GM23338 (cell line): ENCODE results near the gene HINT2. TPM values are rescaled to one million over a fixed set of nuclear protein-coding genes. Genes with fewer than 3 reads are reported as not detected.

ENCODE experiments used
- ATAC-seq: fragments of 200-7000 bp; cut with Tn5 transposase; 3 replicates; pipeline ENCODE4 v1.9.1; 2020
- DNase-seq: peaks from one replicate; pipeline ENCODE4 v3.0.0-alpha.2; 2015; ENCODE audit warnings: low spot score
- H2AFZ ChIP-seq: fragments of 200-600 bp; sonication (generic); 2 replicates; pipeline ENCODE4 v1.8.0; 2016; ENCODE audit warnings: antibody characterized with exemption, mild to moderate bottlenecking, moderate library complexity
- H3F3A ChIP-seq: fragments of 200-600 bp; sonication (generic); replicated peaks from 2 replicates; pipeline ENCODE4 v1.8.0; 2017; ENCODE audit warnings: antibody characterized with exemption, mixed run types, low read depth
- H3K27ac ChIP-seq: fragments of 200-600 bp; sonication (generic); 2 replicates; pipeline ENCODE4 v1.6.1; 2016; ENCODE audit warnings: low read depth
- H3K27me3 ChIP-seq: fragments of 200-600 bp; sonication (generic); 2 replicates; pipeline ENCODE4 v1.8.0; 2016; ENCODE audit warnings: mild to moderate bottlenecking, mixed run types, moderate library complexity; ENCODE audit not compliant: insufficient read depth
- H3K36me3 ChIP-seq: fragments of 200-600 bp; sonication (generic); 2 replicates; pipeline ENCODE4 v1.8.0; 2016; ENCODE audit warnings: mild to moderate bottlenecking; ENCODE audit not compliant: insufficient read depth
- H3K4me1 ChIP-seq: fragments of 200-600 bp; sonication (generic); 2 replicates; pipeline ENCODE4 v1.8.0; 2016; ENCODE audit warnings: mild to moderate bottlenecking, moderate library complexity; ENCODE audit not compliant: insufficient read depth
- H3K4me2 ChIP-seq: fragments of 200-600 bp; sonication (generic); 2 replicates; pipeline ENCODE4 v1.7.1; 2017; ENCODE audit warnings: mixed run types
- H3K4me3 ChIP-seq: fragments of 200-600 bp; sonication (generic); 2 replicates; pipeline ENCODE4 v1.6.1; 2016; ENCODE audit warnings: mixed run types
- H3K79me2 ChIP-seq: fragments of 200-600 bp; sonication (generic); replicated peaks from 2 replicates; pipeline ENCODE4 v1.8.0; 2017; ENCODE audit warnings: mild to moderate bottlenecking; ENCODE audit not compliant: insufficient read depth
- H3K9me2 ChIP-seq: fragments of 200-600 bp; sonication (generic); 2 replicates; pipeline ENCODE4 v1.8.0; 2017; ENCODE audit not compliant: insufficient read depth
- H4K20me1 ChIP-seq: fragments of 200-600 bp; sonication (generic); replicated peaks from 2 replicates; pipeline ENCODE4 v1.8.0; 2017; ENCODE audit warnings: mild to moderate bottlenecking; ENCODE audit not compliant: insufficient read depth
- H3K27ac Mint-ChIP-seq: 2 replicates; pipeline ENCODE4 v1.8.0; 2020; ENCODE audit warnings: inconsistent platforms, mild to moderate bottlenecking, moderate library complexity, mixed read lengths
- H3K27me3 Mint-ChIP-seq: 3 replicates; pipeline ENCODE4 v1.8.0; 2022; ENCODE audit warnings: low read depth, mild to moderate bottlenecking, moderate library complexity, mixed read lengths, inconsistent platforms; ENCODE audit not compliant: insufficient read depth, poor library complexity
- H3K36me3 Mint-ChIP-seq: 3 replicates; pipeline ENCODE4 v1.8.0; 2021; ENCODE audit warnings: low read depth, mild to moderate bottlenecking, inconsistent platforms, moderate library complexity, mixed read lengths
- H3K4me1 Mint-ChIP-seq: 3 replicates; pipeline ENCODE4 v1.8.0; 2020; ENCODE audit warnings: mild to moderate bottlenecking, inconsistent platforms, mixed read lengths
- H3K4me3 Mint-ChIP-seq: 3 replicates; pipeline ENCODE4 v1.8.0; 2021; ENCODE audit warnings: moderate library complexity, mild to moderate bottlenecking, inconsistent platforms, mixed read lengths
- H3K9me3 Mint-ChIP-seq: 3 replicates; pipeline ENCODE4 v1.8.0; 2020; ENCODE audit warnings: moderate library complexity, mild to moderate bottlenecking, inconsistent platforms, mixed read lengths
- ETS1 ChIP-seq: IDR thresholded peaks from 2 replicates; pipeline ENCODE4 v1.6.1; 2016; ENCODE audit warnings: antibody characterized with exemption
- NANOG ChIP-seq: IDR thresholded peaks from 2 replicates; pipeline ENCODE4 v1.6.1; 2016; ENCODE audit warnings: antibody characterized with exemption, borderline replicate concordance
- ZNF462 ChIP-seq: fragments of 250-450 bp; sonication (Bioruptor Pico); IDR thresholded peaks from 2 replicates; pipeline ENCODE4 v1.5.0; 2020; ENCODE audit warnings: mild to moderate bottlenecking, moderate library complexity
- polyA plus RNA-seq: library from polyadenylated mRNA; unstranded; fragments of >200 nt; fragmentation: Nextera tagmentation; extraction: Ambion mirVana; gene quantifications from 2 replicates; pipeline ENCODE4 v1.2.1, GENCODE V29; 2016
- total RNA-seq: library from RNA; depleted of rRNA; stranded (reverse); fragments of >200 nt; shearing (Covaris generic); gene quantifications from 2 replicates; pipeline ENCODE4 v1.2.3, GENCODE V29; 2014

The HINT2 gene
- total and polyA plus RNA-seq, 2 experiments from 2014 or later: 20.9 to 69.9 TPM

- no peaks in the 10 kb centered on the region; the same call in 2 of the 3 replicates for H3K9me3 Mint-ChIP-seq
- H4K20me1 ChIP-seq: no peaks in the 10 kb centered on the region; the same call in 1 of the 2 replicates
- no peak within 1 kb of the TSS for H3K27ac ChIP-seq
- H3K27ac Mint-ChIP-seq: no peak within 1 kb of the TSS
- no peaks in the 10 kb centered on the region for H3K79me2 ChIP-seq
- no peaks in the 10 kb centered on the region for H3K9me2 ChIP-seq
- peaks cover 10% of the 10 kb centered on the region for H3K36me3 Mint-ChIP-seq
- peak within 1 kb of the TSS; percentile 91 for H3K4me2 ChIP-seq
- DNase-seq (peak; percentile 58), ATAC-seq (peak; percentile 62)
- peak within 1 kb of the TSS; percentile 92 for H2AFZ ChIP-seq
- peaks cover 21% of the 10 kb centered on the region for H3K4me1 Mint-ChIP-seq
- no peaks in the 10 kb centered on the region for H3F3A ChIP-seq
- peaks cover 10% of the 10 kb centered on the region for H3K4me1 ChIP-seq
- H3K4me3 Mint-ChIP-seq: peak within 1 kb of the TSS; percentile 80
- no peak for TF ChIP-seq NANOG
- TF ChIP-seq ETS1: no peak
- no peak for TF ChIP-seq ZNF462 (CRISPR knock-in tag)
- peak within 1 kb of the TSS; percentile 64 for H3K4me3 ChIP-seq
- H3K36me3 ChIP-seq: 0 out of 2 replicates have a peak, but pooled peaks cover 3% of the 10 kb centered on the region
- peaks cover 14% of the 10 kb centered on the region for H3K27me3 Mint-ChIP-seq
- peaks cover 7% of the 10 kb centered on the region; the same call in 1 of the 2 replicates for H3K27me3 ChIP-seq
Observed at GRCh38 chr9:35791297-35791921, 23.4 kb downstream of the HINT2 start, which contains the start of gene NPR2. TSS of gene NPR2 (plus strand) at chr9:35791591. CDS start at chr9:35792409, 818 bp downstream.
